ENCODE data around the gene ANKRD23.

DNA sequence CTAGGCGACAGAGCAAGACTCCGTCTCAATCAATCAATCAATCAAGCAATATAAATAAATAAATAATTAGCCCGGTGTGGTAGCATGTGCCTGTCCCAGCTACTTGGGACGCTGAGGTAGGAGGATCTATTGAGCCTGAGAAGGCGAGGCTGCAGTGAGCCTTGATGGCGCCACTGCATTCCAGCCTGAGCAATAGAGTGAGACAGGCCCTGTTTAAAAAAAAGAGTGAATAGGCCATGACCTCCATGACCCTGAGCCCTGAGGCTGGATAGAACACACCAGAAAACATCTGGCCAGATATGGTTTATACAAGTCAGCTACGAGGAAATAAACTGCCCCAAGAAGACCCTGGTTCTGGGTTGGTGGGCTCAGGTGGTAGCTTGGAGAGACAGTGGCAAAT lies 46.4 kb upstream of the ANKRD23 start:
- TF ChIP-seq, protein P1, sequence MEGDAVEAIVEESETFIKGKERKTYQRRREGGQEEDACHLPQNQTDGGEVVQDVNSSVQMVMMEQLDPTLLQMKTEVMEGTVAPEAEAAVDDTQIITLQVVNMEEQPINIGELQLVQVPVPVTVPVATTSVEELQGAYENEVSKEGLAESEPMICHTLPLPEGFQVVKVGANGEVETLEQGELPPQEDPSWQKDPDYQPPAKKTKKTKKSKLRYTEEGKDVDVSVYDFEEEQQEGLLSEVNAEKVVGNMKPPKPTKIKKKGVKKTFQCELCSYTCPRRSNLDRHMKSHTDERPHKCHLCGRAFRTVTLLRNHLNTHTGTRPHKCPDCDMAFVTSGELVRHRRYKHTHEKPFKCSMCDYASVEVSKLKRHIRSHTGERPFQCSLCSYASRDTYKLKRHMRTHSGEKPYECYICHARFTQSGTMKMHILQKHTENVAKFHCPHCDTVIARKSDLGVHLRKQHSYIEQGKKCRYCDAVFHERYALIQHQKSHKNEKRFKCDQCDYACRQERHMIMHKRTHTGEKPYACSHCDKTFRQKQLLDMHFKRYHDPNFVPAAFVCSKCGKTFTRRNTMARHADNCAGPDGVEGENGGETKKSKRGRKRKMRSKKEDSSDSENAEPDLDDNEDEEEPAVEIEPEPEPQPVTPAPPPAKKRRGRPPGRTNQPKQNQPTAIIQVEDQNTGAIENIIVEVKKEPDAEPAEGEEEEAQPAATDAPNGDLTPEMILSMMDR (IDR thresholded peaks at IDR 0.05) = no peak
- TF ChIP-seq POLR2A (IDR thresholded peaks at IDR 0.05) = no peak
